ENCODE data around the gene COL23A1.
A peak's percentile ranks its signal among the peaks of the same experiment; 100 is the strongest.

Gene COL23A1

GRCh38 chr5:178434016-178434761, 156.0 kb downstream of the COL23A1 start:
- DNase-seq (ENCODE audit: low spot score) = no peak

- DNase-seq (ENCODE audit: low spot score) = no peak
Measured at GRCh38 chr5:178433273-178433775, 156.9 kb downstream of the COL23A1 start.

- peak; percentile 53 for DNase-seq (ENCODE audit: low spot score)
Measured at GRCh38 chr5:178432421-178433272, 157.5 kb downstream of the COL23A1 start.

- DNase-seq (ENCODE audit: low spot score) = peak; percentile 91
Measured at GRCh38 chr5:178431782-178432165, 158.4 kb downstream of the COL23A1 start.

GRCh38 chr5:178431063-178431781, 159.0 kb downstream of the COL23A1 start:
- DNase-seq (ENCODE audit: low spot score) = no peak

GRCh38 chr5:178430186-178431062, 159.8 kb downstream of the COL23A1 start:
- DNase-seq (ENCODE audit: low spot score) = no peak

GRCh38 chr5:178429491-178430185, 160.6 kb downstream of the COL23A1 start:
- DNase-seq (ENCODE audit: low spot score) = no peak

GRCh38 chr5:178429156-178429468, 161.1 kb downstream of the COL23A1 start:
- no peak for DNase-seq (ENCODE audit: low spot score)

- peak; percentile 87 for DNase-seq (ENCODE audit: low spot score)
Measured at GRCh38 chr5:178428341-178429155, 161.6 kb downstream of the COL23A1 start.

- no peak for DNase-seq (ENCODE audit: low spot score)
Measured at GRCh38 chr5:178427576-178428197, 162.5 kb downstream of the COL23A1 start.

GRCh38 chr5:178426326-178427130, 163.7 kb downstream of the COL23A1 start:
- no peak for DNase-seq (ENCODE audit: low spot score)

- DNase-seq (ENCODE audit: low spot score) = no peak
Measured at GRCh38 chr5:178425621-178426068, 164.5 kb downstream of the COL23A1 start.

GRCh38 chr5:178424810-178425177, 165.4 kb downstream of the COL23A1 start:
- DNase-seq (ENCODE audit: low spot score) = no peak

- no peak for DNase-seq (ENCODE audit: low spot score)
Measured at GRCh38 chr5:178423901-178424809, 166.0 kb downstream of the COL23A1 start.

- no peak for DNase-seq (ENCODE audit: low spot score)
Measured at GRCh38 chr5:178423431-178423830, 166.8 kb downstream of the COL23A1 start.

GRCh38 chr5:178422400-178422775, 167.8 kb downstream of the COL23A1 start:
- DNase-seq (ENCODE audit: low spot score) = no peak

- no peak for DNase-seq (ENCODE audit: low spot score)
Measured at GRCh38 chr5:178421699-178422399, 168.3 kb downstream of the COL23A1 start.

All from kidney tubule cell (primary cell).